Kidney epithelial cell (primary cell): ENCODE measurements around the gene BTG4. TPM values are rescaled to one million over a fixed set of nuclear protein-coding genes. Genes with fewer than 3 reads are reported as not detected.

ENCODE experiments used
- DNase-seq: peaks from one replicate; pipeline ENCODE4 v3.0.0-alpha.2; 2010; ENCODE audit warnings: low read depth
- H3K27me3 ChIP-seq: 2 replicates; pipeline ENCODE4 v1.6.0; 2011; ENCODE audit warnings: low read length; ENCODE audit not compliant: control insufficient read depth, insufficient read depth
- H3K36me3 ChIP-seq: 2 replicates; pipeline ENCODE4 v1.5.1; 2011; ENCODE audit warnings: low read length; ENCODE audit not compliant: control insufficient read depth, insufficient read depth
- H3K4me3 ChIP-seq: 2 replicates; pipeline ENCODE4 v1.5.1; 2011; ENCODE audit warnings: low read depth, mild to moderate bottlenecking, control low read depth, low read length
- CTCF ChIP-seq: IDR thresholded peaks from 2 replicates; pipeline ENCODE4 v1.5.1; 2011; ENCODE audit warnings: mild to moderate bottlenecking, moderate library complexity, low read length, control low read depth, inconsistent platforms; ENCODE audit not compliant: insufficient read depth, poor library complexity, severe bottlenecking
- total RNA-seq: library from RNA; depleted of rRNA; stranded (reverse); fragments of >200 nt; gene quantifications from 2 replicates; pipeline ENCODE4 v1.2.3, GENCODE V29; 2015

Gene BTG4
- total RNA-seq, 1 donor from 2014 or later: 0.08 TPM

GRCh38 chr11:111532365-111532709, 20.2 kb upstream of the BTG4 start:
- TF ChIP-seq CTCF: no peak
- Histone ChIP-seq H3K27me3 (no peaks in the 10 kb centered on the region), H3K4me3 (no peak overlapping the region), H3K36me3 (no peaks in the 10 kb centered on the region)
- DNase-seq: no peak

GRCh38 chr11:111531687-111532364, 19.6 kb upstream of the BTG4 start:
- no peaks in the 10 kb centered on the region for H3K27me3 ChIP-seq
- no peak for TF ChIP-seq CTCF
- H3K4me3 ChIP-seq: no peak overlapping the region
- no peaks in the 10 kb centered on the region for H3K36me3 ChIP-seq
- DNase-seq: peak; percentile 72

- Histone ChIP-seq H3K36me3 (no peaks in the 10 kb centered on the region), H3K4me3 (no peak overlapping the region), H3K27me3 (no peaks in the 10 kb centered on the region)
- TF ChIP-seq CTCF: no peak
- no peak for DNase-seq
These were observed 18.9 kb upstream of the BTG4 start for GRCh38 chr11:111531136-111531535.

GRCh38 chr11:111530091-111530490, 17.9 kb upstream of the BTG4 start:
- no peak for DNase-seq
- Histone ChIP-seq H3K36me3 (no peaks in the 10 kb centered on the region), H3K4me3 (no peak overlapping the region), H3K27me3 (no peaks in the 10 kb centered on the region)
- no peak for TF ChIP-seq CTCF

- H3K27me3 ChIP-seq: no peaks in the 10 kb centered on the region
- DNase-seq: no peak
These were observed 16.4 kb upstream of the BTG4 start for GRCh38 chr11:111528557-111528956.

More at GRCh38 chr11:111528557-111528956, 16.4 kb upstream of the BTG4 start:
- no peak overlapping the region for H3K4me3 ChIP-seq
- no peaks in the 10 kb centered on the region for H3K36me3 ChIP-seq
- peak; percentile 21 for TF ChIP-seq CTCF
